Colon (tissue), 2 donors: ENCODE data around the gene ARSB.

ENCODE experiments used
- FAIRE-seq: peaks from 2 replicates; lab custom pipeline; 2012; peaks lifted over from hg19 to GRCh38; lab: Jason Lieb, UNC
- donor health status: control.
- donor health status: control.

ARSB gene

GRCh38 chr5:78830528-78831046, 154.5 kb downstream of the ARSB start:
- FAIRE-seq, result no peak

- FAIRE-seq, result no peak
Measured at GRCh38 chr5:78829811-78830527, 155.1 kb downstream of the ARSB start.

DNA sequence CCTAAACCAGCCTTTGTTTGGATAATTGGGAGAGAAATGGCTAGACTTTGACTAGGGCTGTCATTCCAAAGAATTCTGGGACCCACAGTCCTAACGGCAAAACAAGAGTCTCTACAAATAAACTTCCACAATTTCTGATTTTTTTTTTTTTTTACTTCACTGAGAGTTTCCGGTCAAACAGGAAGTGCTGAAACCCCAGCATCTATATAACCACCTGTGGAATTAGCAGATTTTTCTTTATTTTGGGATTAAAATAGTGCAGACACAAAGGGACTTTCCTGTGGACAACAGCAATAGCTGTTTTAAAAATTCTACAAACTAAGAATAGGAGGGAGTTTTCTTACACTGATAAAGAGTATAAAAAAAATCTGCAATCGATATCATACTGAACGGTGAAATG, 157.4 kb downstream of the ARSB start:
- no peak for FAIRE-seq

DNA sequence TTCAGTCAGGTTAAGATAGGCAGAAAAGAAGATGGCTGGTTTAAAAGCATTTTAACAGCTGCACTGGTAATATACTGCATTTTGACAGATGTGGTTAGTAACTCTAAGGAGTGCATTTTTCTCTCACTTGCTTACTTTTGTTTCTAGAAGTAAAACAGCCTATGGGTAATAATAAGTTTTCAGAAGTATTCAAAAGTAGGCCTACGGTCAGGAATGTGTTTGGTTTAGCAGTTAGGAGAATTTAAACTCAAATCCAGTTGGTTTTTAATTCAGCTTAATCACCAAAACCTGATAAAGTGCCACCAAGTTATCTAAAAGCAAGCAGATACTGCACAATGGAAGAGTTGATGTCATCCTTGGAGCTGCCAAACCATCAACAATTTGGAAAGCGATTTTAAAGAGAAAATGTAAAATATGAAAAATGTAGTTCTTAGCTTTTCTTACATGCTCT, 160.3 kb downstream of the ARSB start:
- FAIRE-seq, result no peak

DNA sequence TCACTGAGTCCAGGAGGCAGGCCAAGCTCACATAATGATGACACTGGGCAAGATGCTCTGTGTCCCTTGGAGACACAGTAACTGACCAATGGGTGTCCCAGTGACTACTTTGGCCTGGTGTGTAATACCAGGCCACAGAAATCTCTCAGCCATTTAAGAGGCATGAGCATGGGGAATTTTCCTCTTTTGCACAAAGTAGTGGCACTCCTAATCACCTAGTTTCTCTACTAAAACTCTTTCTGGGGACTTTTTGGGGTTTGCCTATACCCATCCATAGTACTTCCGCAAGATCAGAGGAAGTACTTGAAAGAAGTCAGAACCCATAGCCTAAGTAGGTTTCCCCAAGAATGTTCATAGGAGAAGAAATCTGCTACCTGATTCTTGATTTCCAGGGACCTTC, 161.9 kb downstream of the ARSB start:
- no peak for FAIRE-seq

DNA sequence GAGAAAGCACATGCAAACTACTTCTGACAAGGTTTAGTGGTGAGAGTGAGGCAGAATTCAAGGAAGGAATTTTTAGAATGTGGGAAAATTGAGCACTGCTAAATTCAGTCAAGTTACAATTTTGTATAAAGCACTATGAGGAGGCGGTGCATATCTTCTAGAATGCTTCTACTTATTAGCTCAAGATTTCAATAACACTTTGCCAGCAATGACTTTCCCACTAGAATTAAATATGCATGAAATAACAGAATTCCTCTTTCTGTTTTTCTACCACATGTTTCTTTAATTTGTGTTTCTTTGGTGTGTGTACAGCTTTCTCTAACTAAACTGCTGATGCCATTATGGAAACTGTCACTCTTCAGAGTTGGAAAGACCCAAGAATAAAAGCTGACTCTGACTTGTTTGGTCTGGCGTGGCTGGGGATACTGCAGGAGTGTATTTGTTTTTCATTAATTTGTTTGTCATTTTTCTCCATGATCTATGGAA, 163.5 kb downstream of the ARSB start:
- no peak for FAIRE-seq

GRCh38 chr5:78819707-78820106, 165.4 kb downstream of the ARSB start:
- no peak for FAIRE-seq

GRCh38 chr5:78819166-78819565, 165.9 kb downstream of the ARSB start:
- no peak for FAIRE-seq

DNA sequence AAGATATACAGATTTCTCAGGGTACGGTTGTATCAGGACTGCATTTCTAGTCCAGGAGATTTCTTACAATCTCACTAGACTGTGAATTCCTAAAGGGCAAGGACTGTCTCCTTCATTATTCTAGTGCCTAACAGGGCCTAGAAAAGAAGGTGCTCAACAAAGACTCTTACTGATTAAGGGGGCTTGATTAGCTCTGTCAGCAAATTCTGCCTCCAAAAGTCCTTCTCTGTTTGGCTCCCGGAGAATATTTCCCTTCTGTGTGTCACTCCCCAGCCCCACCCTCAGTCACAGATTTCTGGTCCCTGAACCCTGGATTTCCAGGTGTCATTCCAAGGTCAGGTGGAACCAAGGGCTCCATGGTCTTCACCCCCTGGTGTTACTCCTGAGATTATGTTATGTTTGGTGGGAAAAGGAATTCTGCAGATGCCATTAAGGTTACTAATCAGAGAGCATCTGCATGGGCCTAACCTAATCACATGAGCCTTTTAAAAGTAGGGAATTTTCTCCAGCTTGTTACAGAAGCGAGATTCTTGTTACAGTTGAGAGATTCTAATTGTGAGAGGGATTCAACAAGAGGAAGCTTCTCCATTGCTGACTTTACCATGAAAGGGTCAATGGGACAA, 168.9 kb downstream of the ARSB start:
- no peak for FAIRE-seq

DNA sequence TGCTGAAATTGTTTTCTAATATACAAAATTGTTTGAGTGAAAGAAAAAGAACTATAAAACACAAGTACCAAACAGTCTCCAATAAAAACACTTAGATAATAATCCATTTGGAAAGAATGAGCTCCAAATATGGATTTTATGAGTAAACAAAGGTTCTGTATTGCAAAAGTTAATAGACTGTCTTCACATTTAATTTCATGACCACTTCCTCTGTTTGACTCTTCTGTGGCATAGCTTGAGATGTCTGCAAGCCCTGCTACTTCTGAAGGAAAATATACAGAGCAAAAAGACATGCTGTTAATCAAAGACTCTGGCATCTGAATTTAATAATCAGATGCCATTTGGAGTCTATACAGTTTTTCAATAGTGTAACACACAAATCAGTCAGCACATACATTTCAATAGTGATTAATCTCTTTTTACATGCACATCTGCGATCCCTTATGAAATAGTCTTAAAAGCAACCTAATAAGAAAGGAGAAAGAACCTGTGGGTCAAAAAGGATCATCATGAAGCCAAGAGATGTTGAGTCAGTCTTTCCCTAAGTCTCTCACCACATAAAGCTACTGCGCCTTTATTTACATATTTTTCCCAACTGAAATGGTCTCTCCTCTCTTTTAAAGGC, 171.1 kb downstream of the ARSB start:
- no peak for FAIRE-seq

- FAIRE-seq, result no peak
Measured at GRCh38 chr5:78813286-78813685, 171.8 kb downstream of the ARSB start.

DNA sequence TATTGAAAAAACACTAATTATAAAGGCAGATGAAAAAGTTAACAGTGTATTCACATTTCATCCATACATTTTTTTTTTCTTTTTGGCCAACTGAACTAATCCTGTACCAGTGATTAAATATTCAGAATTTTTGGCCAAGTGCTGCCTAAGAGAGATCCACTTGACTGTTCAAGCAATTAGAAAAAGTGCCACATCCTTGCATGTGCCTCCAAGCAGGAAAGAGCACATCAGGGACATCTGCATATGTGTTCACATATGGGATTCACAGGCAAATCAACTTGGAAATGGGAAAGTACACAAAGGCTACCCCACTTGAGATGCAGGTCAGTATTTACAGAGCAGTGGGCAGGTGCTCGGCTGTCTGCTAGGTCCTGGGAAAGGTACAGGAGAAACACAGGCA, 173.2 kb downstream of the ARSB start:
- FAIRE-seq, result no peak

GRCh38 chr5:78811121-78811817, 173.8 kb downstream of the ARSB start:
- no peak for FAIRE-seq

DNA sequence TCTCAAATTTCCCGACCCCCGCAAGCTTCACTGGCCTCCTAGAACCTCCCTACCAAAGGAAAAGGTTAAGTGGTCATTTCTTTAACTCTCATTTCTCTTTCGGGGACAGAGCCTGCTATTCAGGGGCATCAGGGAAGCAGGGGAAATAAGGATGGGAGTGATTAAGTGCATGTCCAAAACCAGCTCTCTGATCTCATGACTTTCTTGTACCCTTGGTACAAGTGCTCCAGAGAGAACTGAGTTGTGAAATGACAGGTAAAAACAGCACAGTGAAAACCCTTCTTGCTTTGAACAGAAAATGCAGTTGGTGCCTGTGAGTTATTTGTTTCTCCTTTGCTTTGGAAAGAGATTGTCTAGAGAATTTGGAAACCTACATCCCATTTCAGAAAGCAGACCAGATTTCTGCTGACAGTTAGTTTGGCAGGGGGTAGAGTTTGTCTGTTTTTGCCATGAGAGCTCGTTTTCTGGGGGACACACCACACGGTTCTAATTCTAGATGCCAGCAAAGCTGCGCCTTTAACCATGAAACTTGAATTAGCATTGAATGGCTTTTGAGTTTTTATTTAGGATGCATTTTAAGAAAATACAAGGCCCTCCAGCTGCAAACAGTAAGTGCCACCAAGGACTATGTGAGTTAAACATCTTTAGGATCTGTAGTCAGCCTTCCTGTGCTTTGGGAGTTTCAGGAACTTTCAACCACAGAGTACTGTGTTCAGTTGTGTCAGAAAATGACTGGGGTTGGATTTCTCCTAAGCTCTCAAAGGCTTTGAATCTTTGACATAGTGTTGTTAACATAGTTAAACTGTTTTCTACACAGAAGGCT, 174.8 kb downstream of the ARSB start:
- no peak for FAIRE-seq

GRCh38 chr5:78809444-78809843, 175.7 kb downstream of the ARSB start:
- FAIRE-seq, result no peak

DNA sequence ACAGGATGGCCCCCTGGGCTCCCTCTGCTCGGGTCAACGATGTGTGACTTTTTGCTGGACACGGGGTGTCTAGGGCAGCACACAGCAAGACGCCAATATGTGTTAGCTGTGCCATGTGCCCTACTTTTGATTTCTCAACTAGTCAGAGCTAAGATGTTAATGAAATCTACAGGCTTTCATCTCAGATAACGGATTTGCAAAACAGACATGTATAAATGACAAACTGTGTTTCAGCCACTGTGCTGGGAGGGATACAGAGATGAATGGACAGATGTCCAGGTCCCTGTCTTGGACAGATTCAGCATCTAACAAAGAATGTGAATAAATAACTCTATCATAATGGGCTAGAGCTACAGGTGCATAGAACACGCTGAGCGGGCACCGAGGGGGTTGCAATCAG, 176.3 kb downstream of the ARSB start:
- FAIRE-seq, result no peak

GRCh38 chr5:78808380-78808779, 176.7 kb downstream of the ARSB start:
- FAIRE-seq, result no peak

DNA sequence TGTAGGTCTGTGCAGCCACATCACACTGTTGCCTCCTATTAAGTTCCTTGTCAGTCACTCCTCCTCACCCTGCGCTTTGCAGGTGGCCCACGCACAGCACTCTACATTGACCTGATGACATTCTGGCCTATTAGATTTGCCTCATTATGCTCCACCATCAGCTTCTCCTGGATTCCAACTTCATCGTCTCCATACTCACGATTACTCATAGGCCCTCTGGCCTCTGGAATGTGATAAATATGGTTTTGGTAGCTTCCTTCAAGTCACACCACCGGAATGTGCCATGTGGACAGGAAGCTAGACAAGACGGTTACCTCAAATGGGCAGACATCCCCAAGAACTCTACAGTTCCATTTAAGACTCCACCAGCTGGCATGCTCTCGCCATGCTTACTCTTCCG, 178.6 kb downstream of the ARSB start:
- FAIRE-seq, result no peak

GRCh38 chr5:78805474-78806124, 179.5 kb downstream of the ARSB start:
- FAIRE-seq, result no peak

GRCh38 chr5:78804995-78805394, 180.1 kb downstream of the ARSB start:
- FAIRE-seq, result no peak

- no peak for FAIRE-seq
Measured at GRCh38 chr5:78803941-78804340, 181.2 kb downstream of the ARSB start.
